HPDE6-E6E7 (cell line): ENCODE data around the gene RAC3.
A peak's percentile ranks its signal among the peaks of the same experiment; 100 is the strongest.

ENCODE experiments used
- DNase-seq: peaks from one replicate; pipeline ENCODE4 v3.0.0; 2011; ENCODE audit warnings: missing footprints; ENCODE audit errors: extremely low spot score

RAC3 gene

GRCh38 chr17:82031303-82031884 lies at the start of gene RAC3:
Gene RAC3, plus strand, starts transcription at chr17:82031678. Its CDS starts 84 bp downstream, at chr17:82031762.
- no peak for DNase-seq

GRCh38 chr17:81983011-81983638 lies 48.4 kb upstream of the RAC3 start:
- no peak for DNase-seq

- no peak for DNase-seq
Observed at GRCh38 chr17:81983639-81984373, 47.7 kb upstream of the RAC3 start.

- DNase-seq: no peak
Observed at GRCh38 chr17:81984773-81985410, 46.6 kb upstream of the RAC3 start.

- DNase-seq: no peak
Observed at GRCh38 chr17:81986606-81987005, 44.9 kb upstream of the RAC3 start.

- no peak for DNase-seq
Observed at GRCh38 chr17:81987161-81987770, 44.2 kb upstream of the RAC3 start.

GRCh38 chr17:81990836-81991683 lies 40.4 kb upstream of the RAC3 start:
- DNase-seq: peak; percentile 56

- peak; percentile 80 for DNase-seq
Observed at GRCh38 chr17:81991684-81992305, 39.7 kb upstream of the RAC3 start.

- DNase-seq: no peak
Observed at GRCh38 chr17:81992306-81993102, 39.0 kb upstream of the RAC3 start.

- no peak for DNase-seq
Observed at GRCh38 chr17:81993729-81994592, 37.5 kb upstream of the RAC3 start.

GRCh38 chr17:81994593-81995462 lies 36.6 kb upstream of the RAC3 start:
- no peak for DNase-seq

GRCh38 chr17:81995463-81996231 lies 35.8 kb upstream of the RAC3 start:
- no peak for DNase-seq

- DNase-seq: no peak
Observed at GRCh38 chr17:81996232-81996756, 35.2 kb upstream of the RAC3 start.

GRCh38 chr17:81996757-81997441 lies 34.6 kb upstream of the RAC3 start:
- no peak for DNase-seq

- no peak for DNase-seq
Observed at GRCh38 chr17:81998212-81998611, 33.3 kb upstream of the RAC3 start.

- DNase-seq: no peak
Observed at GRCh38 chr17:81998691-81999438, 32.6 kb upstream of the RAC3 start.
